KMS-11 (cell line): ENCODE data around the gene NR1H4.

Experiments
- H2AFZ ChIP-seq: fragments of 200-600 bp; sonication (generic); 2 replicates; pipeline ENCODE4 v1.6.1; 2016; ENCODE audit warnings: antibody characterized with exemption, mixed run types, low read depth
- H3K27ac ChIP-seq: fragments of 200-600 bp; sonication (generic); 2 replicates; pipeline ENCODE4 v1.6.1; 2016; ENCODE audit warnings: mild to moderate bottlenecking, mixed run types
- H3K27me3 ChIP-seq: fragments of 200-600 bp; sonication (generic); 2 replicates; pipeline ENCODE4 v1.6.1; 2017; ENCODE audit warnings: mild to moderate bottlenecking, low read depth, mixed run types, moderate library complexity; ENCODE audit not compliant: insufficient read depth
- H3K36me3 ChIP-seq: fragments of 200-600 bp; sonication (generic); 2 replicates; pipeline ENCODE4 v1.6.1; 2017; ENCODE audit warnings: mild to moderate bottlenecking, mixed run types; ENCODE audit not compliant: insufficient read depth
- H3K4me1 ChIP-seq: fragments of 200-600 bp; sonication (generic); 2 replicates; pipeline ENCODE4 v1.6.1; 2016; ENCODE audit warnings: mild to moderate bottlenecking, low read depth, mixed run types; ENCODE audit not compliant: poor library complexity, severe bottlenecking
- H3K4me2 ChIP-seq: fragments of 200-600 bp; sonication (generic); 2 replicates; pipeline ENCODE4 v1.7.0; 2016; ENCODE audit warnings: mild to moderate bottlenecking, mixed run types
- H3K4me3 ChIP-seq: fragments of 200-600 bp; sonication (generic); IDR thresholded peaks from 2 replicates; pipeline ENCODE4 v1.6.1; 2017; ENCODE audit warnings: low read depth, low read length, mixed read lengths; ENCODE audit not compliant: insufficient read depth
- H3K79me2 ChIP-seq: fragments of 200-600 bp; sonication (generic); 2 replicates; pipeline ENCODE4 v1.6.1; 2016; ENCODE audit warnings: low read depth, mixed run types; ENCODE audit not compliant: insufficient read depth
- H3K9ac ChIP-seq: fragments of 200-600 bp; sonication (generic); 2 replicates; pipeline ENCODE4 v1.6.1; 2016; ENCODE audit warnings: mild to moderate bottlenecking, mixed run types
- H4K20me1 ChIP-seq: fragments of 200-600 bp; sonication (generic); 2 replicates; pipeline ENCODE4 v1.6.1; 2016; ENCODE audit warnings: mild to moderate bottlenecking, mixed run types; ENCODE audit not compliant: insufficient read depth
- CTCF ChIP-seq: fragments of 200-600 bp; sonication (generic); conservative IDR thresholded peaks from 2 replicates; pipeline ENCODE4 v1.6.1; 2017; ENCODE audit warnings: low read depth, mild to moderate bottlenecking, antibody characterized with exemption, low read length, moderate library complexity, mixed read lengths

Gene NR1H4

GRCh38 chr12:100493396-100494012 is 19.8 kb downstream of the NR1H4 start:
- no peak for TF ChIP-seq CTCF
- H3K79me2 ChIP-seq: no peaks in the 10 kb centered on the region
- no peak overlapping the region for H3K4me3 ChIP-seq
- no peak overlapping the region for H2AFZ ChIP-seq
- H4K20me1 ChIP-seq: no peaks in the 10 kb centered on the region
- H3K4me1 ChIP-seq: no peaks in the 10 kb centered on the region
- H3K36me3 ChIP-seq: no peaks in the 10 kb centered on the region
- H3K4me2 ChIP-seq: no peak overlapping the region
- H3K27me3 ChIP-seq: no peaks in the 10 kb centered on the region
- H3K9ac ChIP-seq: no peak overlapping the region
- H3K27ac ChIP-seq: no peak overlapping the region

GRCh38 chr12:100494026-100494425 is 20.4 kb downstream of the NR1H4 start:
- Histone ChIP-seq H4K20me1 (no peaks in the 10 kb centered on the region), H3K9ac (no peak overlapping the region), H3K4me3 (no peak overlapping the region), H3K79me2 (no peaks in the 10 kb centered on the region), H2AFZ (no peak overlapping the region), H3K4me1 (no peaks in the 10 kb centered on the region), H3K4me2 (no peak overlapping the region), H3K27me3 (no peaks in the 10 kb centered on the region), H3K36me3 (no peaks in the 10 kb centered on the region), H3K27ac (no peak overlapping the region)
- no peak for TF ChIP-seq CTCF

GRCh38 chr12:100494538-100494937 is 20.9 kb downstream of the NR1H4 start:
- no peak overlapping the region for H3K9ac ChIP-seq
- no peaks in the 10 kb centered on the region for H3K27me3 ChIP-seq
- H3K4me3 ChIP-seq: no peak overlapping the region
- H2AFZ ChIP-seq: no peak overlapping the region
- H3K4me2 ChIP-seq: no peak overlapping the region
- H3K36me3 ChIP-seq: no peaks in the 10 kb centered on the region
- no peaks in the 10 kb centered on the region for H4K20me1 ChIP-seq
- H3K4me1 ChIP-seq: no peaks in the 10 kb centered on the region
- H3K79me2 ChIP-seq: no peaks in the 10 kb centered on the region
- no peak overlapping the region for H3K27ac ChIP-seq
- TF ChIP-seq CTCF: no peak

- no peaks in the 10 kb centered on the region for H4K20me1 ChIP-seq
- TF ChIP-seq CTCF: no peak
- H3K4me1 ChIP-seq: no peaks in the 10 kb centered on the region
- no peaks in the 10 kb centered on the region for H3K79me2 ChIP-seq
- H3K9ac ChIP-seq: no peak overlapping the region
- no peak overlapping the region for H3K4me2 ChIP-seq
- H2AFZ ChIP-seq: no peak overlapping the region
- no peaks in the 10 kb centered on the region for H3K27me3 ChIP-seq
- H3K36me3 ChIP-seq: no peaks in the 10 kb centered on the region
- no peak overlapping the region for H3K27ac ChIP-seq
- H3K4me3 ChIP-seq: no peak overlapping the region
Measured at GRCh38 chr12:100497105-100497795, 23.6 kb downstream of the NR1H4 start.
